NT2/D1 (cell line): Measurements from ENCODE around the gene NPAS2.

ENCODE experiments used
- DNase-seq: peaks from one replicate; pipeline ENCODE4 v3.0.0-alpha.2; 2011; ENCODE audit warnings: low read depth, low spot score
- H3K27me3 ChIP-seq: 2 replicates; pipeline ENCODE4 v1.6.0; 2011; ENCODE audit warnings: mild to moderate bottlenecking; ENCODE audit not compliant: insufficient read length, insufficient read depth
- H3K36me3 ChIP-seq: 2 replicates; pipeline ENCODE4 v1.6.1; 2011; ENCODE audit warnings: mild to moderate bottlenecking, low read length, mixed read lengths; ENCODE audit not compliant: insufficient read depth, insufficient read length
- H3K4me1 ChIP-seq: 2 replicates; pipeline ENCODE4 v1.5.1; 2011; ENCODE audit not compliant: insufficient read depth, insufficient read length
- H3K4me3 ChIP-seq: 2 replicates; pipeline ENCODE4 v1.5.1; 2011; ENCODE audit warnings: low read depth; ENCODE audit not compliant: insufficient read length
- H3K9ac ChIP-seq: 2 replicates; pipeline ENCODE4 v1.6.0; 2011; ENCODE audit warnings: low read depth; ENCODE audit not compliant: insufficient read length
- H3K9me3 ChIP-seq: 2 replicates; pipeline ENCODE4 v1.5.1; 2011; ENCODE audit warnings: mild to moderate bottlenecking, low read length; ENCODE audit not compliant: insufficient read depth
- SUZ12 ChIP-seq: IDR thresholded peaks from 2 replicates; pipeline ENCODE4 v1.6.1; 2011; ENCODE audit not compliant: insufficient read length, insufficient read depth; ENCODE audit errors: extremely low read depth
- YY1 ChIP-seq: IDR thresholded peaks from 2 replicates; pipeline ENCODE4 v1.6.1; 2011; ENCODE audit not compliant: insufficient read length, insufficient read depth
- ZNF274 ChIP-seq: IDR thresholded peaks from 2 replicates; pipeline ENCODE4 v1.6.1; 2011; ENCODE audit warnings: mild to moderate bottlenecking, low read depth, low read length

The NPAS2 gene, protein sequence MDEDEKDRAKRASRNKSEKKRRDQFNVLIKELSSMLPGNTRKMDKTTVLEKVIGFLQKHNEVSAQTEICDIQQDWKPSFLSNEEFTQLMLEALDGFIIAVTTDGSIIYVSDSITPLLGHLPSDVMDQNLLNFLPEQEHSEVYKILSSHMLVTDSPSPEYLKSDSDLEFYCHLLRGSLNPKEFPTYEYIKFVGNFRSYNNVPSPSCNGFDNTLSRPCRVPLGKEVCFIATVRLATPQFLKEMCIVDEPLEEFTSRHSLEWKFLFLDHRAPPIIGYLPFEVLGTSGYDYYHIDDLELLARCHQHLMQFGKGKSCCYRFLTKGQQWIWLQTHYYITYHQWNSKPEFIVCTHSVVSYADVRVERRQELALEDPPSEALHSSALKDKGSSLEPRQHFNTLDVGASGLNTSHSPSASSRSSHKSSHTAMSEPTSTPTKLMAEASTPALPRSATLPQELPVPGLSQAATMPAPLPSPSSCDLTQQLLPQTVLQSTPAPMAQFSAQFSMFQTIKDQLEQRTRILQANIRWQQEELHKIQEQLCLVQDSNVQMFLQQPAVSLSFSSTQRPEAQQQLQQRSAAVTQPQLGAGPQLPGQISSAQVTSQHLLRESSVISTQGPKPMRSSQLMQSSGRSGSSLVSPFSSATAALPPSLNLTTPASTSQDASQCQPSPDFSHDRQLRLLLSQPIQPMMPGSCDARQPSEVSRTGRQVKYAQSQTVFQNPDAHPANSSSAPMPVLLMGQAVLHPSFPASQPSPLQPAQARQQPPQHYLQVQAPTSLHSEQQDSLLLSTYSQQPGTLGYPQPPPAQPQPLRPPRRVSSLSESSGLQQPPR

DNA sequence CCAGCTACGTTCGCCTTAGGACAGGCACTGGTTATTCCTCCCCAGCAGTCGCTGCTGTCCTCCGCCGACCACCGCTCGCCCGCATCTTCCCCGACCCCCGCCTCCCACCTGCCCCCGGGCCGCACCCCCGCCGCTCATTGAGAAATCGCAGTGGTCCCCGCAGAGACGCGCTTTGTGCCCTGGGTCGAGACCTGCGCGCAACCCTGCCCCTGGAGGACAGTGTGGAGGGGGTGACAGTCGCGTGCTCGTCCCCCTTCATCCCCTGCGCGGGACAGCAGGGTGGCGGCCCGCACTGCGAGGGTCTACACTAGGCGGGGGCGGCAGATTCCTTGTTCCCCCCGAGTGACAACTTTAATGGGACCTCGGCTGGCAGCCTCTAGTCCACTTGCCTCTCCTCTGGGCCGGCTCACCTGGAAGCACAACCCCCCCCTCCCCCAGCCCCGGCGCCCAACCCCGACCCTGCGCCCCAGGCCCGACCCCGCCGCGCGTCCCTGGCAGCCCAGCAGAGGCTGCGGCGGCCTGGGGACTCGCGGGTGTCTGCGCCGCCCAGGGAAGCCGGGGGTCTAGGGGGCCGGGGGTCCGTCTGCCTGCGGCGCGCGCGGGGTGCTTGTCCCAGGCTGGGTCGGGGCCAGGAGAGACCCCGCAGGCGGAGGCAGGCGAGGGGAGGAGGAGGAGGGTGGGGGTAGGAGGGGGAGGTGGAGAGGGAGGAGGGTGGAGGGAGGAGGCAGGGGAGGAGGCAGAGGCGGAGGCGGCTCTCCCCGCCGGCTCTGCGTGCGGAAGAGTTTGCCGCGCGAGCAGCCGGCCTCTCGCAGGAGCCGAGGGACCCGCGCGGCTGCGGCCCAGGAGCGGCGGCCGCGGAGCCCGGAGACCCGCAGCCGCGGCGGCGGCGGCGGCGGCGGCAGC, at the start of gene NPAS2:
Gene NPAS2 (plus strand): TSS at position 770 of the 903 bp plus-strand sequence. CDS start 84,616 bp downstream, outside the sequence.
- DNase-seq, result no peak
- H3K4me1 ChIP-seq, result no peaks in the 10 kb centered on the region
- no peaks in the 10 kb centered on the region for H3K9me3 ChIP-seq
- H3K9ac ChIP-seq, result peak within 1 kb of the TSS; percentile 79
- no peak for TF ChIP-seq ZNF274
- no peak for TF ChIP-seq YY1
- no peak for TF ChIP-seq SUZ12
- H3K36me3 ChIP-seq, result no peaks in the 10 kb centered on the region
- peaks cover 69% of the 10 kb centered on the region for H3K27me3 ChIP-seq
- peak within 1 kb of the TSS; percentile 70 for H3K4me3 ChIP-seq

DNA sequence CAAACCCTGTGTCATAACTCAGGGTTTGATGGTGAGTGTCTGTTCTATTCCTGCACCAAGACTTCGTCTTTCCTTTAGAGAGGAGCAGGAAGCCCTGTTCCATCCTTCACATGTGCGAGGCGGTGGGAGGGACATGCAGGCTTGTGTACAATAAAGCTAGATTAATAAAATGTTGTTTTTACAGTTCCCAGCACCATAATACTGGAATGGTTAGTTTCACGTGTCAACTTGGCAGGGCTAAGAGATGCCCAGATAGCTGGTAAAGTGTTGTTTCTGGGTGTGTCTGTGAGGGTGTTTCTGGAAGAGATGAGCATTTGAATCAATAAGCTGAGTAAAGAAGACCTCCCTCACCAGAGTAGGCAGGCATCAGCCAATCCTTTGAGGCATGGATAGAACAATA, 48.8 kb upstream of the NPAS2 start:
- no peak overlapping the region for H3K9ac ChIP-seq
- no peaks in the 10 kb centered on the region for H3K4me1 ChIP-seq
- DNase-seq, result no peak
- H3K27me3 ChIP-seq, result no peaks in the 10 kb centered on the region
- TF ChIP-seq YY1 (no peak), ZNF274 (no peak), SUZ12 (no peak)
- H3K4me3 ChIP-seq, result no peak overlapping the region
- H3K36me3 ChIP-seq, result no peaks in the 10 kb centered on the region
- no peaks in the 10 kb centered on the region for H3K9me3 ChIP-seq

DNA sequence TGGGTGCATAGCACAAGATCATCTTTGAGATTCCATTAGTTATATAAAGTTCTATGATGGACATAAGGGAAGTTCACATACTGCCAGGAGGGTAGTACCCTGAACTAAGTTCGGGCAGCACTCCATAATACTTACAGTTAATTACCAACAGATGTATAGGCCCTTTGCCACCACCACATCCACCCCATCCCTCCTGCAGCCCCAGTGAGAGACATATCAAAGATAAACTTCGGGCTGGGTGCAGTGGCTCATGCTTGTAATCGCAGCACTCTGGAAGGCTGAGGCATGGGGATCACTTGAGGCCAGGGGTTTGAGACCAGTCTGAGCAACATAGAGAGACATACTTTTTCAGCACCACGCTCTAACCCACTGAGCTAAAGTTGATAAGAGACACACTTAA, 46.4 kb upstream of the NPAS2 start:
- no peak for DNase-seq
- TF ChIP-seq YY1 (no peak), ZNF274 (no peak), SUZ12 (no peak)
- no peaks in the 10 kb centered on the region for H3K27me3 ChIP-seq
- no peaks in the 10 kb centered on the region for H3K9me3 ChIP-seq
- H3K36me3 ChIP-seq, result no peaks in the 10 kb centered on the region
- no peak overlapping the region for H3K9ac ChIP-seq
- H3K4me3 ChIP-seq, result no peak overlapping the region
- H3K4me1 ChIP-seq, result no peaks in the 10 kb centered on the region

DNA sequence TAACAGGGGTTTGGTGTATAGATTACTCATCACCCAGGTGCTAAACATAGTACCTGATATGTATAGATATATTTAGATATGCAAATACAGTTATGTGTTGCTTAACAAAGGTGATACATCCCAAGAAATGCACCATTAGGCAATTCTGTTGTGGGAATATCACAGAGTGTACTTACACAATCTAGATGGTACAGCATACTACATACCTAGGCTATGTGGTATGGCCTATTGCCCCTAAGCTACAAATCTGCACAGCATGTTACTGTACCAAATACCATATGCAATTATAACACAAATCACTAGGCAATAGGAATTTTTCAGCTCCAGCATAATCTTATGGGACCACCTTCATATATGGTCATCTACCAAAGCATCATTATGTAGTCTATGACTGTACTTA, 43.5 kb upstream of the NPAS2 start:
- DNase-seq, result no peak
- H3K9ac ChIP-seq, result no peak overlapping the region
- H3K4me3 ChIP-seq, result no peak overlapping the region
- no peaks in the 10 kb centered on the region for H3K36me3 ChIP-seq
- no peak for TF ChIP-seq ZNF274
- no peaks in the 10 kb centered on the region for H3K9me3 ChIP-seq
- no peaks in the 10 kb centered on the region for H3K4me1 ChIP-seq
- no peaks in the 10 kb centered on the region for H3K27me3 ChIP-seq

DNA sequence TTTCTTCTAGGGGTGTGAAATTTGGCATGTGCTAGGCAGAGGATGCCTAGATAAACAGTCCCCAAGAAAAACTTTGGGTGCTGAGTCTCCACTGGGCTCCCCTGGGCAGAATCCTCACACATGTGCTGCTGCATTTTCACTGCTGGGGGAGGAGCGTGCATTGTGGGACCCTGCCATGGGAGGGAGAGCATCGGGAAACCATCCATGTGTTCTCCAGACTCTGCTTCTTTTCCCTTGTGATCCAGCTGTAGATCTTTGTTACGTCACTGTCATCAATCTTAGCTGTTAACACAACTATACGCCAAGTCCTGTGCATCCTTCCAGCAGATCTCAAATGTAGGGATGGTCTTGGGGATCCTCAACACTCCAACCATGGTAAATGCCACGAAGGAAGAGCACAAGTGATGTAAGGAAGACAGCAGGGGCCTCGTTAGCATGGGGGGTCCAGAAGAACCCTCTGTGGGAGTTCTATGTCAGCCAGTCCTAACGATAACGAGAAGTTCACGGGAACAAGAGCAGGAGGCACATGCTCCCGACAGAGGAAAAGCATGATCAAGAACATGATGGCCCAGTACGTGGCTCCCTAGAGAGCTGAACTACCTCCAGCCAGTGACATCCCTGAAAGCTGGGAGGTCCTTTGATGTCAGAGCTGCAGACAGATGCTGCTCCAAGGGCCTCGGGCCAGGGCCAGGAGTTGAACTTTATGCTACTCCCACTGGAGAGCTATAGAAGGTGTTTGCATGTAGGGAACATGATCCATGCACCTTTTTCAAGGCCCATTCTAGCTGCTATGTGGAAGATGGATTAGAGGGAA, 41.1 kb upstream of the NPAS2 start:
- Histone ChIP-seq H3K36me3 (no peaks in the 10 kb centered on the region), H3K9ac (no peak overlapping the region), H3K4me1 (peaks cover 4% of the 10 kb centered on the region), H3K27me3 (no peaks in the 10 kb centered on the region), H3K9me3 (no peaks in the 10 kb centered on the region), H3K4me3 (no peak overlapping the region)
- TF ChIP-seq YY1 (no peak), SUZ12 (no peak), ZNF274 (no peak)
- DNase-seq, result no peak

DNA sequence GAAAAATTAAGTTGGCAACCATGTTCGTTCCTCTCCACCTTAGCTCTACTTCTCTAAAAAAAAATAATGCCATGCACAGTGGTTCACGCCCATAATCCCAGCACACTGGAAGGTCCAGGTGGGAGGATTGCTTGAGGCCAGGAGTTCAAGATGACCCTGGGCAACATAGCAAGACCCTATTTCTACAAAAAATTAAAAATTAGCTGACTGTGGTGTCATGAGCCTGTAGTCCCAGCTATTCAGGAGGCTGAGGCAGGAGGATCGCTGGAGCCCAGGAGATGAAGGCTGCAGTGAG, 40.1 kb upstream of the NPAS2 start:
- H3K36me3 ChIP-seq, result no peaks in the 10 kb centered on the region
- no peak for DNase-seq
- no peak overlapping the region for H3K4me3 ChIP-seq
- no peaks in the 10 kb centered on the region for H3K27me3 ChIP-seq
- TF ChIP-seq ZNF274 (no peak), YY1 (no peak), SUZ12 (no peak)
- H3K9me3 ChIP-seq, result no peaks in the 10 kb centered on the region
- H3K9ac ChIP-seq, result no peak overlapping the region
- peaks cover 4% of the 10 kb centered on the region for H3K4me1 ChIP-seq
